Cardiac septum (tissue), 1 donor: ENCODE results near the gene ANO4. TPM values are rescaled to one million over a fixed set of nuclear protein-coding genes. Genes with fewer than 3 reads are reported as not detected.

Experiments
- DNase-seq: peaks from one replicate; pipeline ENCODE4 v3.0.0-alpha.2; 2020; ENCODE audit warnings: low spot score
- intact Hi-C: fragments of 100-400 bp; cut with DNase I; formaldehyde crosslinking; loops from one replicate; pipeline ENCODE4 v1.14.0; 2022
- total RNA-seq: library from RNA; stranded (reverse); fragmentation: NEBNext Ultra II Directional; extraction: Animal tissue kit (Norgen Biotek cat#: 25700); gene quantifications from one replicate; pipeline ENCODE4 v1.2.1, GENCODE V29; 2021
- donor health status: DM: no; HTN: no; CAD: no.

The ANO4 gene
- total RNA-seq, 1 donor from 2014 or later = 0.30 TPM

DNA sequence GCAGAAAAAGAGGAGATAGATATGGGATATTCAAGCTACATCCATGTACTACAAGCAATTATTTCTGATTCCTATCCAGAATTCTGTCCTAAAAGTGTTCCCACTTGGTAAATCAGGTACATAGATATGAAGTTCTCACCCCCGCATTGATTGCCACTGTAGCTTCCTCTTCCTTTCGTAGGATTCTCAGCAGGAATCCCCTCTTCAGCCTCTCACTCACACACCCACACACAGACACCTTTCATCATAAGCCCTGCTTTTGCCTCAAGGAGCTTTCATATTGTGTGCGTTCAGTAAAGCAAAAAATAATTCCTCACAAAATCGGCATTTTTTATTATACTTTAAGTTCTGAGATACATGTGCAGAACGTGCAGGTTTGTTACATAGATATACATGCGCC, 69.8 kb downstream of the ANO4 start:
- intact Hi-C loops = no loop called here
- no peak for DNase-seq

DNA sequence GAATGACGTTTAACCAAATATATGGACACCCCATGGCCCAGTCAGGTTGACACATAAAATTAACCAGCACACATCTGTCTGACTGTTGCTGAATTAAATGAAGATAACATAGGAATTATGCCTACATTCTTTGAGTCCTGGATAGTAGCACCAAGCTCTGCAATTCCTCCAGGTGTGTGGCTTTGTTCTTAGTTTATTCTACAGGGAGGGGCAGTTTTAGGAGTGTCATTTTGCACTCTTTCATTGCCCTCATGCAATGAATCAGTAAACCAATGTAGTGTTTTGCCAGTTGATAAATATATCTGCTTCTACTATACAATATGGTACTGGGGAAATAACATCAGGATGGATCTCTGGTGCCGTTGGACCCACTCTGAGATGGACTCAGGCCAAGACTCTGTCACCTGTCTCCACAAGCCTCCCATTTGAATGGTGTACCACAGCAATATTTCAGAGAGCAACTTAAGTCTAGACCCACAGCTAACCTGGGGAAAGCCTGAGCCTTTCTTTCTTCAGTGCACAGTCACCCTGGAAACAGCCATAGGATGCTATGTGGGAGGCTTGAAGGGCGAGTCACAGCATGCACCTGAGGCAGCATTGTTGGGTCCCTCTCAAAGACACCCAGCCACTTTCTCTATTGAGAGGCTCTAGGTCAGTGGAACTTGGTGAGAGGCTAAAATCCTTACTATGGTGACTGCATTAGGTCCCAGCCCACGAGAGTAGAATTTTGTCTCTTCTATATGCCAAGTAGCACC, 73.2 kb downstream of the ANO4 start:
- intact Hi-C loops = no loop called here

DNA sequence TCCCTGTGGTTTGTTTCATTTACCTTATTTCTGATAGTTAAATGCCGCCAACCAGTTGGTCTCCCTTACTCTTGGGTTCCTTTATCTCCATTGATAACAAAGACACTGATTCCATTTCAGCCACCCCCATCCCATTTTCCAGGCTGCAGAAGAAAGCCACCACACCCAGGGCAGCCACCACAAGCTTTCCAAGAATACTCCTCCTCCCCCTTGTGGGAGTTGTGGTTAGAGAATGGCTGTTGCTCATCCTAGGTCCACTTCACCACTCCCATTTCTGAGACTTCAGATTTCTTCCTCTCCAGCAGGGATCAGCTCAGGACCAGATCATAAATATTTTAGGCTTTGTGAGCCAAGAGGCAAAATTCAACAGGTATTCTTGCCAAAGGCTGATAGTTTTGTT, 73.9 kb downstream of the ANO4 start:
- intact Hi-C loops = no loop called here
- DNase-seq = no peak

More for the DNA sequence above, 73.2 kb downstream of the ANO4 start:
- DNase-seq = no peak

DNA sequence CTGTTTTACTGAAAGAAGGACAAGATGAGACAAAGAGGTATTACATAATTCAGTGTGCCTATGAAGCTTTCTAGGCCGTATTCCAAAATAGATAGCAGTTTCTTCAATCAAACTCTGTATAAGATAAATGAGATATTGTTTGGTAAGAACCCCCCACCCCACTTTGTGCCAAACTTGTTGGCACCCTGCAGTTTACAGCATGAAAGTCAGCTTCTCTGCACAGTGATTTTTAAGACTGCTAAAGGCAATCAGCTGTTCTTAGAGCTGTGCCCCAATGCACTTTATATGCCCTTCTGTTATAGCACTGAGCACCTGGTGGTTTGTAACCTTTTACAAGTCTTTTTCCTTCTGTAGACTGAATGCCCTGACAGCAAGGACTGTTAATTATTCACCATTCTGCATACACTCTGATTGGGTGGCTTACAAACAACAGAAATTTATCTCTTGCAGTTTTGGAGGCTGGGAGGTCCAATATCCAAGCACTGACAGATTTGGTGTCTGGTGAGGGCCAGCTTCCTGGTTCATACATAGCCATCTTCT, 76.7 kb downstream of the ANO4 start:
- DNase-seq = no peak

DNA sequence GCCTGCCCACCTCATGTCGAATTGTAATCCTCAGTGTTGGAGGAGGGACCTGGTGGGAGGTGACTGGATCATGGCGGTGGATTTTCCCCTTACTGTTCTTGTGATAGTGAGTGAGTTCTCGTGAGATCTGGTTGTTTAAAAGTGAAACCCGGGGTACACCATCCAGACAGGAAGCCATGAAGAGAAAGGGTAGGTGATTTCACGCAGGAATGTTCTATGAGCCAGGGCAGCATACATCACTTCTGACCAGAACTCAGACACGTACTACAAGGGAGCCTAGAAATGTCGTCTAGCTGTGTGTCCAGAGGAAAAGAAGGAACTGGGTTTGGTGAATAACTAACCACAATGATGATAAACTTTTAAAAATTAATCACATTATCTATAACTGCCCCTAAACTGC, 80.6 kb downstream of the ANO4 start:
- no peak for DNase-seq
- intact Hi-C loops = no loop called here

More for the DNA sequence above, 76.7 kb downstream of the ANO4 start:
- intact Hi-C loops = no loop called here

DNA sequence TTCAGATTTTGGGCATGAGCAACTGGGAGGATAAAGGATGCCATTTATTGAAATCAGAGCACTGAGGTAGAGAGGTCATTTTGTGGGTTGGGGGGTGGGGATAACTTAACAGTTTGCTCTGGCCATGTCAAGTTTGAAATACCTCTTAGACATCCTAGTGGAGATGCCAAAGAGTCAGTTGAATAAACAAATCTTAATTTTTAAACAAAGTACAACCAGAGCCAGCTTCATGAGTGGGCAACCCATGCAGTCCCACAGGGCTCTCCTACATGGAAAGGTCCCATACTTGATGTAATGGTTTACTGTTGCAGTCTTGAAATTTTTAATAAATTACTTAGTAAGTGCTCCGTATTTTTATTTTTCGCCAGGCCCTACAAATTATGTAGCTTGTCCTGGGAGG, 81.2 kb downstream of the ANO4 start:
- intact Hi-C loops = no loop called here
- no peak for DNase-seq

DNA sequence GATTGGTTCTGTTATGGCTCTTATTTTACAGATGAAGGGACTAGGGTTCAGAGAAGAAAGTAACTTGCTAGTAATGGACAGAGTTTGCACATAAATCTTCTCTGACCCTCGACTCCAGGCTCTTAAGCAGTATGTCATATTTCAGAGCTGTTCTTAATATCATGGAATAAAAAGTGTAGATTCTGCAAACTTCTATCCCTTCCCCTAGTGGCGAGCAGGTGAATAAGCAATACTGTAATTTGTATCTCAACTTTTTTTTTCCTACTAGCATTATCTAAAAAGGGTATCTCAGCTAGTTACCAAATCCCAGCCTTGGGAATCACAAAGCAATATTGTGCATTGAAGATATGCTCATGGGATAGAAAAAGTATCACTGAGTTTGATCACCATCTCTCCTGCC, 83.2 kb downstream of the ANO4 start:
- intact Hi-C loops = no loop called here
- DNase-seq = no peak

- DNase-seq = no peak
- intact Hi-C loops = no loop called here
Observed at GRCh38 chr12:100895192-100895591, 100.6 kb downstream of the ANO4 start.

- no peak for DNase-seq
- intact Hi-C loops = no loop called here
Observed at GRCh38 chr12:100896192-100896591, 101.6 kb downstream of the ANO4 start.

GRCh38 chr12:100897240-100897639, 102.7 kb downstream of the ANO4 start:
- intact Hi-C loops = no loop called here
- DNase-seq = no peak

GRCh38 chr12:100899301-100899700, 104.7 kb downstream of the ANO4 start:
- DNase-seq = no peak
- intact Hi-C loops = no loop called here

- DNase-seq = no peak
- intact Hi-C loops = no loop called here
Observed at GRCh38 chr12:100900808-100901207, 106.2 kb downstream of the ANO4 start.

DNA sequence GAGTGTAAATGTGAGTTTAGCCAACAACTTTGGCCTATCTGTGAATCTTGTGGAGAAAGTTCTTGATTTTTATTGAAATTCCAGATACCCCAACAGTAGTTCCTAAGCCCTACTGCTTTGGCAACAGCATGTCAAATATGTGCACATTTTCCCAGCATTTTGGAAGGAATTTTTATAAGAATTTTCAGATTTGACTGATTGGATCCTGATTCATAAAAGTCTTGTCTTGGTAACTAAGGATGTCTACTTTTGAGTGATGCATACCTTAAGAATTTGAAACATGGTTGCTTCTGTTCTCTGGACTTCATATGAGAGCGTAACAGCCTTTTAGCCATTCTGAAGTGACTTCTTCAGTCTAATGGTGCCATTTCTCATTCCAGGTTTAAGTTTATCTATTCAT, 106.7 kb downstream of the ANO4 start:
- no peak for DNase-seq
- intact Hi-C loops = no loop called here

DNA sequence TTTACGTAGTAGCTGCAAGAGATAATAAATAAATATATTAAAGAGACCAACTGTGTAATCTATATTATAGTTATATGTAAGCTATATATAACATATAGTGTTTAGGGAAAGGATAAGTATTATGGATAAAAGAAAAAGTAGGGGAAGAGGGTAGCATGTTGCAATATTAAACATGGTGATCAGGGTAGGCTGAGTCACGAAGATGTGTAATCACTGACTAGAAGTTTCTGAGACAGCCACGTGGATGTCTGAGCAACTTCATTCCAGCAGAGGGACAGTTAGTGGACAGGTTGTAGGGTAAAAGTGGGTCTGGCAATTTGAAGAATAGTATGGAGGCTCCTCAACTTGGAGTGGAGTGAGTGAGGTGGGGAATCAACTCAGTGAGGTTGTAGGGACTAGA, 109.7 kb downstream of the ANO4 start:
- DNase-seq = no peak
- intact Hi-C loops = no loop called here

DNA sequence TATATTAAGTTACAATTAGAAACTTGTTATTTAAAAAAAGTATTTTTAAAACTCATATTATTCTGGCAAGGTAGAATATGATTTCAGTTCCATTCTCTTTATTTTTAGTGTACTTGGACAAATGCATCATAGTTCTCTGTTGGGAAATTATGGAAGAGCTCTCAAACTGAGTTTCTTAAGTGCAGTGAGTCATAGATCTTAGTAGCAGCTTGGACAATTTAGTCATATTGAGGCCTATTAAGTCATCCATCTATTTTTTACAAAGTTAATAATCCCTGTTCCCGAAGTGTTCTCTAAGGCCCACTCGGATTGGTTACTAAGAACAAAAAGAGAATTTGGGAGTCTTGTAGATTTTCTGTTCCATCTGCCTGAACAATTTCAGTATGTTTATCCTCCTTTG, 113.9 kb downstream of the ANO4 start:
- DNase-seq = no peak
- intact Hi-C loops = no loop called here

DNA sequence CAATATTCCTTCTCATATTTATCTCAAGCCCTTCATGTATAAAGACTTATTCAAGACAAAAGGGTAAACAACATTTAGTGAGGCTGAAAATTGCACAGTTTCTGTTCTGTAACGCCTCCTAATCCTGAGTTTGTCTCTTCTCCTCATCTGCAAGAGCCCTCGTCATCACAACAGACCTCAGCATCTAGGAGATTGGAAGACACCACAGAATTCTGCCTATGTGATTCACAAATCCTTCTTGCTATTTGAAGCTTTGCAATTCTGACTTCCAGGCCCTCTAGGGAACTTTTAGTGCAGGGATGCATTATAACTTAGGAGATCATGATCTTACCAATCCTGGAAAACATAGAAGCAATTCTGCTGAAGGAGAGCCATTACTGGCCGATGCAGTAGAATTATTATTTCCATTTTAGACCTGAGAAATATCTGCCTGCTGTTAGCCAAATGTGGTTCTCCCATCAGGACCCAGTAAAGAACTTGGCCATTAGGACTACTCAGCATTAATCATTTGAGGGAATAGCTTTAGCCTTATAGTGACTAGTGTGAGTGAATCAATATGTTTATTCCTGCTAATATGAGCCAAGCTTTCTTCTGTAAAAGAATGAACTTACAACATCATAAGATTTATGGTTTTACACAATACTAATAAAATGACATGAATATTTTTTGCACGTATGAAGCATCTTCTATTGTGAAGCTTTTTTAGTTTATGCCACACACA, 119.5 kb downstream of the ANO4 start:
- intact Hi-C loops = no loop called here
- no peak for DNase-seq

DNA sequence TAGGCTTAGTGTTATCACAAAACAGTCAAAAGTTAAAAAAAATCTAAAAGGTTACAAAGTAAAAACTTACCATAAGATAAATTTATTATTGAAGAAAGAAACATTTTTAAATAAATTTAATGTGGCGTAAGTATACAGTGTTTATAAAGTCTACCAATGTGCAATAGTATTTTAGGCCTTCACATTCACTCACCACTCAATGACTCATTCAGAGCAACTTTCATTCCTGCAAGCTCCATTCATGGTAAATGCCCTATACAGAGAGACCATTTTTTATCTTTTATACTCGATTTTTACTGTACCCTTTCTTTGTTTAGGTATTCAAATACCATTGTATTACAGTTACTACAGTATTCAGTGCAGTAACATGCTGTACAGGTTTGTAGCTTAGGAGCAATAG, 124.5 kb downstream of the ANO4 start:
- intact Hi-C loops = no loop called here
- no peak for DNase-seq

DNA sequence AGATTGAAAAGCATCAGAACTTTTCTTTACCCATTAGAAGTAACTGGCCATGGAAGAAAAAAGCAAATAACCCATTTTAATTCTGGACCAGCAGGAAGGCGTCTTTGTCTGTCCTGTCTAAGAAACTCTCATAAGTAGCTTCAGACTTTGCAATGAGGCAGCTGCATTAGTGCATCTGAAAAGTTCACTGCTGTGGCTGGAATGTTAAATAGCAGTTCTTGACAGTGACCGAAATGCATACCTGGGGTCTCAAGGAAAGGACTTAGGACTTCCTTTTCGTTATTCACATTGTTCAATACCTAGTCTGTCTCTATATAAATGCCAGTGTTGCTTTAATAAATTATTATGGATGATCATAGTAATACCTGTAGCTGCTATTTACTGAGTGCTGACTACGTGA, 125.9 kb downstream of the ANO4 start:
- intact Hi-C loops = no loop called here
- DNase-seq = no peak

DNA sequence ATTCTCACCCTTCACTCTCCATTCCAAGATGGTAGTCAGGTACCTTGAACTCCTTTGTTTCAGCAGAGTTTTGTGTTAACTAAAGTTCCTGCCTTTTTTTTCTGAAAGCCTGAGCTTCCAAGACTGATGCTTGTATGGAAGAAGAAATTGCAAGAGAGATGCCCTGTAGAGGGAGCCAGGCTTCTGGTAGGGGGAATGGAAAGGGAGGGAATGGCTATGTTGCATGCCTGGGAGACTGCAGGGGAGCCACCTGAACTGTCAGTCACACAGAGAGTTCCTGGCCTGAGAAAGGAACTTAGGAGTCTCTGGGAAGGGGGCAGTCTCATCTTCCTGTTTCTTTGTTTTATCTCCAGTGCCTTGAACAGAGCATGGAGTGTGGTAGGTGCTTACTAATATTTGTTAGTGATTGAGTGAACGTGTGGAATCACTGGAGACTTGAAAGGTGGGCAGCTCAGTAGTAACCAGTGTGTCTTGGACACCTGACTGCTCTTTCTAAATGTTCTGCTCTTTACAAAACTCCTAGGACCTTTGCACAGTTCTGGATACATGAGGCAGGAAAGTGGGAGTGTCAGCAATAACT, 132.2 kb downstream of the ANO4 start:
- DNase-seq = no peak
- intact Hi-C loops = no loop called here

DNA sequence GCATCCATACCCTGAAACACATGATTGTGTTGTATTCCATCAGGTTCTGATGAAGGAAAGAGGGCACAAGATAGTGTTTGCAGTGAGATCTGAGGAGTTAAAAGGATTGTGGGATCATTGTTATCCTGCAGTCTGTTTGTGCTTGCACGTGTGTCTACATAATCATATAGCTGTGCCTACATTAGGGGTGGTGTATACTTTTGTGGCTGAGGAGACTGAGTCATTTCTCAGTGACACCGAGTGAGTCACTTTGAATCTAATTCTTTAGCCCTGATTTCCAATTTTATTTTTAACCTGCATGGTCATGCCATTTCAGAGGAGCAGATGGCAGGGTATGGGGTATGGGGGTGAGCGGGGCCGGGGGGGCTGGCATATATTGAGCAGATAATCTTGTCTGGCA, 133.2 kb downstream of the ANO4 start:
- intact Hi-C loops = no loop called here

GRCh38 chr12:100932571-100932970, 138.0 kb downstream of the ANO4 start:
- intact Hi-C loops = no loop called here
- no peak for DNase-seq

More for the DNA sequence above, 133.2 kb downstream of the ANO4 start:
- no peak for DNase-seq
